ENCODE measurements around the gene IFITM2. TPM values are rescaled to one million over a fixed set of nuclear protein-coding genes. Genes with fewer than 3 reads are reported as not detected.
A peak's percentile ranks its signal among the peaks of the same experiment; 100 is the strongest.

IFITM2 gene
- total RNA-seq, 4 donors from 2014 or later, result 25.6 to 84.1 (median 45.1) TPM

GRCh38 chr11:352456-353031, 44.9 kb downstream of the IFITM2 start:
- H3K9me3 ChIP-seq, result no peaks in the 10 kb centered on the region
- H3K36me3 ChIP-seq, result no peaks in the 10 kb centered on the region
- 88% methylated on average over 12 of the region's 12 CpGs for WGBS
- peaks cover 46% of the 10 kb centered on the region for H3K4me1 ChIP-seq
- peak overlapping the region; percentile 96 for H3K27ac ChIP-seq
- no peaks in the 10 kb centered on the region for H3K27me3 ChIP-seq
- DNase-seq (ENCODE audit: low spot score in 2 of 2), result peak in 1 of 2 donors; percentile 65
- no peak overlapping the region for H3K4me3 ChIP-seq
- TF ChIP-seq POLR2AphosphoS5 (IDR thresholded peaks at IDR 0.05), result no peak

- Histone ChIP-seq H3K4me1 (peaks cover 46% of the 10 kb centered on the region), H3K27me3 (peaks cover 3% of the 10 kb centered on the region), H3K36me3 (no peaks in the 10 kb centered on the region), H3K4me3 (no peak overlapping the region), H3K9me3 (no peaks in the 10 kb centered on the region), H3K27ac (peak overlapping the region; percentile 96)
- TF ChIP-seq CTCF (IDR thresholded peaks at IDR 0.05) (no peak), POLR2AphosphoS5 (IDR thresholded peaks at IDR 0.05) (peak in 1 of 3 donors; percentile 68), EP300 (IDR thresholded peaks at IDR 0.05) (no peak)
- 21% methylated on average over 16 of the region's 16 CpGs for WGBS
- peak; percentile 88 to 92 for DNase-seq (ENCODE audit: low spot score in 2 of 2)
Observed at GRCh38 chr11:353179-353873, 45.7 kb downstream of the IFITM2 start.

GRCh38 chr11:355581-356458, 48.2 kb downstream of the IFITM2 start:
- WGBS, result 3% methylated on average over 32 of the region's 76 CpGs
- TF ChIP-seq CTCF (IDR thresholded peaks at IDR 0.05) (no peak), POLR2A (IDR thresholded peaks at IDR 0.05) (peak in 1 of 2 donors; percentile 22), POLR2AphosphoS5 (IDR thresholded peaks at IDR 0.05) (peak; percentile 60 to 78 (median 72)), EP300 (IDR thresholded peaks at IDR 0.05) (peak; percentile 46)
- no peaks in the 10 kb centered on the region for H3K9me3 ChIP-seq
- DNase-seq (ENCODE audit: low spot score in 2 of 2), result peak; percentile 96 to 97
- H3K4me1 ChIP-seq, result peaks cover 38% of the 10 kb centered on the region
- H3K27me3 ChIP-seq, result peaks cover 18% of the 10 kb centered on the region
- no peaks in the 10 kb centered on the region for H3K36me3 ChIP-seq
- peak overlapping the region; percentile 48 for H3K4me3 ChIP-seq
- H3K27ac ChIP-seq, result peak overlapping the region; percentile 96

- Histone ChIP-seq H3K9me3 (no peaks in the 10 kb centered on the region), H3K36me3 (no peaks in the 10 kb centered on the region), H3K27me3 (peaks cover 18% of the 10 kb centered on the region), H3K4me3 (no peak overlapping the region), H3K27ac (no peak overlapping the region), H3K4me1 (peaks cover 31% of the 10 kb centered on the region)
- DNase-seq (ENCODE audit: low spot score in 2 of 2), result peak in 1 of 2 donors; percentile 15
- WGBS, result 77% methylated on average over 6 of the region's 6 CpGs
- TF ChIP-seq POLR2AphosphoS5 (IDR thresholded peaks at IDR 0.05), result no peak
- no peak for TF ChIP-seq POLR2A (IDR thresholded peaks at IDR 0.05)
- TF ChIP-seq EP300 (IDR thresholded peaks at IDR 0.05), result no peak
- TF ChIP-seq CTCF (IDR thresholded peaks at IDR 0.05), result no peak
Observed at GRCh38 chr11:356610-357009, 49.0 kb downstream of the IFITM2 start.

GRCh38 chr11:357582-357981, 50.0 kb downstream of the IFITM2 start:
- no peak overlapping the region for H3K4me3 ChIP-seq
- peaks cover 28% of the 10 kb centered on the region for H3K4me1 ChIP-seq
- 88% methylated on average over 4 of the region's 4 CpGs for WGBS
- peaks cover 18% of the 10 kb centered on the region for H3K27me3 ChIP-seq
- no peak for DNase-seq (ENCODE audit: low spot score in 2 of 2)
- no peak overlapping the region for H3K27ac ChIP-seq
- no peaks in the 10 kb centered on the region for H3K36me3 ChIP-seq
- H3K9me3 ChIP-seq, result no peaks in the 10 kb centered on the region
- TF ChIP-seq CTCF (IDR thresholded peaks at IDR 0.05) (no peak), POLR2A (IDR thresholded peaks at IDR 0.05) (no peak), EP300 (IDR thresholded peaks at IDR 0.05) (no peak), POLR2AphosphoS5 (IDR thresholded peaks at IDR 0.05) (no peak)
